ENCODE results near the gene PRKACG. TPM values are rescaled to one million over a fixed set of nuclear protein-coding genes. Genes with fewer than 3 reads are reported as not detected.

Gene PRKACG
- total and polyA plus RNA-seq, 2 of the 8 experiments (the other 6 are each of a cell fraction or from before 2014, with no cell fraction given) = not detected

DNA sequence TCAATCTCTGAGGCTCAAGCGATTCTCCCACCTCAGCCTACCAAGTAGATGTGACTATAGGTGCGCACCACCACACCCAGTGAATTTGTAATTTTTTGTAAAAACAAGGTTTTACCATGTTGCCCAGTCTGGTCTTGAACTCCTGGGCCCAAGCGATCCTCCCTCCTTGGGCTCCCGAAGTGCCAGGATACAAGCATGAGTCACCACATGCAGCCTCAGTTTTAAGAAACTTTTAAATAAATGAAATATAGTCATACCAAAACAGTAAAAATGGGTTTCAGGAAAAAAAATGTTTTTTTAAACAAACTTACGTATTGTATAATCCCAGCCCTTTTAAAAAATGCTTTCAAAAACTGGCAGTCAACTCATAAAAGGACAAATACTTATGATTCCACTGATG lies 48.3 kb upstream of the PRKACG start (continued):
- TF ChIP-seq, protein P1, sequence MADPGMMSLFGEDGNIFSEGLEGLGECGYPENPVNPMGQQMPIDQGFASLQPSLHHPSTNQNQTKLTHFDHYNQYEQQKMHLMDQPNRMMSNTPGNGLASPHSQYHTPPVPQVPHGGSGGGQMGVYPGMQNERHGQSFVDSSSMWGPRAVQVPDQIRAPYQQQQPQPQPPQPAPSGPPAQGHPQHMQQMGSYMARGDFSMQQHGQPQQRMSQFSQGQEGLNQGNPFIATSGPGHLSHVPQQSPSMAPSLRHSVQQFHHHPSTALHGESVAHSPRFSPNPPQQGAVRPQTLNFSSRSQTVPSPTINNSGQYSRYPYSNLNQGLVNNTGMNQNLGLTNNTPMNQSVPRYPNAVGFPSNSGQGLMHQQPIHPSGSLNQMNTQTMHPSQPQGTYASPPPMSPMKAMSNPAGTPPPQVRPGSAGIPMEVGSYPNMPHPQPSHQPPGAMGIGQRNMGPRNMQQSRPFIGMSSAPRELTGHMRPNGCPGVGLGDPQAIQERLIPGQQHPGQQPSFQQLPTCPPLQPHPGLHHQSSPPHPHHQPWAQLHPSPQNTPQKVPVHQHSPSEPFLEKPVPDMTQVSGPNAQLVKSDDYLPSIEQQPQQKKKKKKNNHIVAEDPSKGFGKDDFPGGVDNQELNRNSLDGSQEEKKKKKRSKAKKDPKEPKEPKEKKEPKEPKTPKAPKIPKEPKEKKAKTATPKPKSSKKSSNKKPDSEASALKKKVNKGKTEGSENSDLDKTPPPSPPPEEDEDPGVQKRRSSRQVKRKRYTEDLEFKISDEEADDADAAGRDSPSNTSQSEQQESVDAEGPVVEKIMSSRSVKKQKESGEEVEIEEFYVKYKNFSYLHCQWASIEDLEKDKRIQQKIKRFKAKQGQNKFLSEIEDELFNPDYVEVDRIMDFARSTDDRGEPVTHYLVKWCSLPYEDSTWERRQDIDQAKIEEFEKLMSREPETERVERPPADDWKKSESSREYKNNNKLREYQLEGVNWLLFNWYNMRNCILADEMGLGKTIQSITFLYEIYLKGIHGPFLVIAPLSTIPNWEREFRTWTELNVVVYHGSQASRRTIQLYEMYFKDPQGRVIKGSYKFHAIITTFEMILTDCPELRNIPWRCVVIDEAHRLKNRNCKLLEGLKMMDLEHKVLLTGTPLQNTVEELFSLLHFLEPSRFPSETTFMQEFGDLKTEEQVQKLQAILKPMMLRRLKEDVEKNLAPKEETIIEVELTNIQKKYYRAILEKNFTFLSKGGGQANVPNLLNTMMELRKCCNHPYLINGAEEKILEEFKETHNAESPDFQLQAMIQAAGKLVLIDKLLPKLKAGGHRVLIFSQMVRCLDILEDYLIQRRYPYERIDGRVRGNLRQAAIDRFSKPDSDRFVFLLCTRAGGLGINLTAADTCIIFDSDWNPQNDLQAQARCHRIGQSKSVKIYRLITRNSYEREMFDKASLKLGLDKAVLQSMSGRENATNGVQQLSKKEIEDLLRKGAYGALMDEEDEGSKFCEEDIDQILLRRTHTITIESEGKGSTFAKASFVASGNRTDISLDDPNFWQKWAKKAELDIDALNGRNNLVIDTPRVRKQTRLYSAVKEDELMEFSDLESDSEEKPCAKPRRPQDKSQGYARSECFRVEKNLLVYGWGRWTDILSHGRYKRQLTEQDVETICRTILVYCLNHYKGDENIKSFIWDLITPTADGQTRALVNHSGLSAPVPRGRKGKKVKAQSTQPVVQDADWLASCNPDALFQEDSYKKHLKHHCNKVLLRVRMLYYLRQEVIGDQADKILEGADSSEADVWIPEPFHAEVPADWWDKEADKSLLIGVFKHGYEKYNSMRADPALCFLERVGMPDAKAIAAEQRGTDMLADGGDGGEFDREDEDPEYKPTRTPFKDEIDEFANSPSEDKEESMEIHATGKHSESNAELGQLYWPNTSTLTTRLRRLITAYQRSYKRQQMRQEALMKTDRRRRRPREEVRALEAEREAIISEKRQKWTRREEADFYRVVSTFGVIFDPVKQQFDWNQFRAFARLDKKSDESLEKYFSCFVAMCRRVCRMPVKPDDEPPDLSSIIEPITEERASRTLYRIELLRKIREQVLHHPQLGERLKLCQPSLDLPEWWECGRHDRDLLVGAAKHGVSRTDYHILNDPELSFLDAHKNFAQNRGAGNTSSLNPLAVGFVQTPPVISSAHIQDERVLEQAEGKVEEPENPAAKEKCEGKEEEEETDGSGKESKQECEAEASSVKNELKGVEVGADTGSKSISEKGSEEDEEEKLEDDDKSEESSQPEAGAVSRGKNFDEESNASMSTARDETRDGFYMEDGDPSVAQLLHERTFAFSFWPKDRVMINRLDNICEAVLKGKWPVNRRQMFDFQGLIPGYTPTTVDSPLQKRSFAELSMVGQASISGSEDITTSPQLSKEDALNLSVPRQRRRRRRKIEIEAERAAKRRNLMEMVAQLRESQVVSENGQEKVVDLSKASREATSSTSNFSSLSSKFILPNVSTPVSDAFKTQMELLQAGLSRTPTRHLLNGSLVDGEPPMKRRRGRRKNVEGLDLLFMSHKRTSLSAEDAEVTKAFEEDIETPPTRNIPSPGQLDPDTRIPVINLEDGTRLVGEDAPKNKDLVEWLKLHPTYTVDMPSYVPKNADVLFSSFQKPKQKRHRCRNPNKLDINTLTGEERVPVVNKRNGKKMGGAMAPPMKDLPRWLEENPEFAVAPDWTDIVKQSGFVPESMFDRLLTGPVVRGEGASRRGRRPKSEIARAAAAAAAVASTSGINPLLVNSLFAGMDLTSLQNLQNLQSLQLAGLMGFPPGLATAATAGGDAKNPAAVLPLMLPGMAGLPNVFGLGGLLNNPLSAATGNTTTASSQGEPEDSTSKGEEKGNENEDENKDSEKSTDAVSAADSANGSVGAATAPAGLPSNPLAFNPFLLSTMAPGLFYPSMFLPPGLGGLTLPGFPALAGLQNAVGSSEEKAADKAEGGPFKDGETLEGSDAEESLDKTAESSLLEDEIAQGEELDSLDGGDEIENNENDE (IDR thresholded peaks at IDR 0.05; ENCODE audit: insufficient replicate concordance, low read length) = no peak
- TF ChIP-seq HDAC6 (IDR thresholded peaks at IDR 0.05; ENCODE audit: low read depth, low read length) (no peak), CTBP2 (IDR thresholded peaks at IDR 0.05; ENCODE audit: borderline replicate concordance, insufficient read depth, insufficient read length, low read length) (no peak), KDM4A (IDR thresholded peaks at IDR 0.05; ENCODE audit: low read depth, low read length, severe bottlenecking) (no peak), ZNF274 (IDR thresholded peaks at IDR 0.05; ENCODE audit: borderline replicate concordance, extremely low read depth, low read length) (no peak), TAF1 (IDR thresholded peaks at IDR 0.05; ENCODE audit: low read depth, low read length) (no peak), TAF7 (optimal IDR thresholded peaks at IDR 0.05; ENCODE audit: borderline replicate concordance, low read depth, low read length) (no peak)
- TF ChIP-seq, protein P2, sequence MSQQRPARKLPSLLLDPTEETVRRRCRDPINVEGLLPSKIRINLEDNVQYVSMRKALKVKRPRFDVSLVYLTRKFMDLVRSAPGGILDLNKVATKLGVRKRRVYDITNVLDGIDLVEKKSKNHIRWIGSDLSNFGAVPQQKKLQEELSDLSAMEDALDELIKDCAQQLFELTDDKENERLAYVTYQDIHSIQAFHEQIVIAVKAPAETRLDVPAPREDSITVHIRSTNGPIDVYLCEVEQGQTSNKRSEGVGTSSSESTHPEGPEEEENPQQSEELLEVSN (IDR thresholded peaks at IDR 0.05) = no peak

All from H1 (cell line).